OCI-LY1 (cell line): ENCODE measurements around the gene SLC39A8.
A peak's percentile ranks its signal among the peaks of the same experiment; 100 is the strongest.

ENCODE experiments used
- H2AFZ ChIP-seq: fragments of 200-600 bp; sonication (generic), shearing (Covaris generic); 2 replicates; pipeline ENCODE4 v1.6.0; 2014; ENCODE audit warnings: antibody characterized with exemption, mild to moderate bottlenecking, low read length
- H3F3A ChIP-seq: fragments of 200-600 bp; sonication (generic), shearing (Covaris generic); 2 replicates; pipeline ENCODE4 v1.6.0; 2014; ENCODE audit warnings: mild to moderate bottlenecking, antibody characterized with exemption, low read length, moderate library complexity; ENCODE audit not compliant: insufficient read depth
- H3K27ac ChIP-seq: fragments of 200-600 bp; sonication (generic); 2 replicates; pipeline ENCODE4 v1.5.1; 2014; ENCODE audit warnings: low read length, mixed run types, mild to moderate bottlenecking, low read depth; ENCODE audit not compliant: poor library complexity, severe bottlenecking
- H3K27me3 ChIP-seq: fragments of 200-600 bp; sonication (generic); 2 replicates; pipeline ENCODE4 v1.6.0; 2014; ENCODE audit warnings: antibody characterized with exemption, mild to moderate bottlenecking, low read length, moderate library complexity; ENCODE audit not compliant: insufficient read depth
- H3K36me3 ChIP-seq: fragments of 200-600 bp; sonication (generic); 2 replicates; pipeline ENCODE4 v1.6.1; 2014; ENCODE audit warnings: mild to moderate bottlenecking, antibody characterized with exemption, low read length, moderate library complexity, mixed read lengths; ENCODE audit not compliant: insufficient read depth
- H3K4me1 ChIP-seq: fragments of 200-600 bp; sonication (generic); 2 replicates; pipeline ENCODE4 v1.5.1; 2014; ENCODE audit warnings: mild to moderate bottlenecking, low read length, moderate library complexity; ENCODE audit not compliant: insufficient read depth, severe bottlenecking
- H3K4me2 ChIP-seq: fragments of 200-600 bp; sonication (generic), shearing (Covaris generic); 2 replicates; pipeline ENCODE4 v1.6.1; 2014; ENCODE audit warnings: low read length
- H3K4me3 ChIP-seq: fragments of 200-600 bp; sonication (generic); 2 replicates; pipeline ENCODE4 v1.5.1; 2014; ENCODE audit warnings: low read length, low read depth, mild to moderate bottlenecking, mixed read lengths; ENCODE audit not compliant: poor library complexity, severe bottlenecking
- H3K79me2 ChIP-seq: fragments of 200-600 bp; shearing (Covaris generic); 2 replicates; pipeline ENCODE4 v1.6.1; 2016; ENCODE audit warnings: mixed run types, low read length, mixed read lengths; ENCODE audit not compliant: insufficient read depth
- H3K9ac ChIP-seq: fragments of 200-600 bp; sonication (generic), shearing (Covaris generic); 2 replicates; pipeline ENCODE4 v1.6.1; 2014; ENCODE audit warnings: mild to moderate bottlenecking, low read length, mixed read lengths
- H3K9me2 ChIP-seq: fragments of 200-600 bp; sonication (generic), shearing (Covaris generic); 2 replicates; pipeline ENCODE4 v1.6.1; 2014; ENCODE audit warnings: low read depth, mild to moderate bottlenecking, low read length, mixed read lengths
- H3K9me3 ChIP-seq: fragments of 200-600 bp; shearing (Covaris generic); 2 replicates; pipeline ENCODE4 v1.6.1; 2014; ENCODE audit warnings: low read length, mixed read lengths
- H4K20me1 ChIP-seq: fragments of 200-600 bp; sonication (generic), shearing (Covaris generic); 2 replicates; pipeline ENCODE4 v1.6.0; 2016; ENCODE audit warnings: mild to moderate bottlenecking, low read length; ENCODE audit not compliant: insufficient read depth
- EZH2 ChIP-seq: fragments of 200-600 bp; sonication (generic), shearing (Covaris generic); IDR thresholded peaks from 2 replicates; pipeline ENCODE4 v1.8.0; 2017; ENCODE audit warnings: borderline replicate concordance, mixed run types, mild to moderate bottlenecking, antibody characterized with exemption, low read length, moderate library complexity, mixed read lengths
- TF ChIP-seq, protein P1 (sequence below): fragments of 200-600 bp; sonication (generic), shearing (Covaris generic); IDR thresholded peaks from 2 replicates; pipeline ENCODE4 v1.5.1; 2017; ENCODE audit warnings: mild to moderate bottlenecking, antibody characterized with exemption, low read length, moderate library complexity, mixed read lengths

Gene SLC39A8

GRCh38 chr4:102299354-102300107 is 45.8 kb downstream of the SLC39A8 start:
- Histone ChIP-seq H3K4me3 (no peak overlapping the region), H3K9me2 (no peaks in the 10 kb centered on the region), H3K27me3 (no peaks in the 10 kb centered on the region), H3F3A (no peaks in the 10 kb centered on the region), H3K9ac (no peak overlapping the region), H3K9me3 (no peaks in the 10 kb centered on the region), H4K20me1 (no peaks in the 10 kb centered on the region), H3K4me1 (peaks cover 11% of the 10 kb centered on the region), H3K4me2 (no peak overlapping the region), H3K36me3 (peaks cover 65% of the 10 kb centered on the region), H3K27ac (no peak overlapping the region), H2AFZ (no peak overlapping the region), H3K79me2 (no peaks in the 10 kb centered on the region)
- TF ChIP-seq EZH2, result no peak
- TF ChIP-seq, protein P1, sequence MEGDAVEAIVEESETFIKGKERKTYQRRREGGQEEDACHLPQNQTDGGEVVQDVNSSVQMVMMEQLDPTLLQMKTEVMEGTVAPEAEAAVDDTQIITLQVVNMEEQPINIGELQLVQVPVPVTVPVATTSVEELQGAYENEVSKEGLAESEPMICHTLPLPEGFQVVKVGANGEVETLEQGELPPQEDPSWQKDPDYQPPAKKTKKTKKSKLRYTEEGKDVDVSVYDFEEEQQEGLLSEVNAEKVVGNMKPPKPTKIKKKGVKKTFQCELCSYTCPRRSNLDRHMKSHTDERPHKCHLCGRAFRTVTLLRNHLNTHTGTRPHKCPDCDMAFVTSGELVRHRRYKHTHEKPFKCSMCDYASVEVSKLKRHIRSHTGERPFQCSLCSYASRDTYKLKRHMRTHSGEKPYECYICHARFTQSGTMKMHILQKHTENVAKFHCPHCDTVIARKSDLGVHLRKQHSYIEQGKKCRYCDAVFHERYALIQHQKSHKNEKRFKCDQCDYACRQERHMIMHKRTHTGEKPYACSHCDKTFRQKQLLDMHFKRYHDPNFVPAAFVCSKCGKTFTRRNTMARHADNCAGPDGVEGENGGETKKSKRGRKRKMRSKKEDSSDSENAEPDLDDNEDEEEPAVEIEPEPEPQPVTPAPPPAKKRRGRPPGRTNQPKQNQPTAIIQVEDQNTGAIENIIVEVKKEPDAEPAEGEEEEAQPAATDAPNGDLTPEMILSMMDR, result peak; percentile 75

- peaks cover 58% of the 10 kb centered on the region for H3K36me3 ChIP-seq
- no peaks in the 10 kb centered on the region for H3K27me3 ChIP-seq
- no peak overlapping the region for H3K27ac ChIP-seq
- H3K9ac ChIP-seq, result no peak overlapping the region
- no peaks in the 10 kb centered on the region for H3K9me2 ChIP-seq
- TF ChIP-seq EZH2, result no peak
- TF ChIP-seq, protein P1, result no peak
- H2AFZ ChIP-seq, result no peak overlapping the region
- no peaks in the 10 kb centered on the region for H3F3A ChIP-seq
- H3K9me3 ChIP-seq, result no peaks in the 10 kb centered on the region
- no peaks in the 10 kb centered on the region for H3K79me2 ChIP-seq
- H3K4me2 ChIP-seq, result no peak overlapping the region
- H3K4me1 ChIP-seq, result peaks cover 11% of the 10 kb centered on the region
- no peak overlapping the region for H3K4me3 ChIP-seq
- H4K20me1 ChIP-seq, result no peaks in the 10 kb centered on the region
Observed at GRCh38 chr4:102298716-102299115, 46.6 kb downstream of the SLC39A8 start.

GRCh38 chr4:102295153-102295862 is 50.0 kb downstream of the SLC39A8 start:
- H2AFZ ChIP-seq, result no peak overlapping the region
- H3K9me3 ChIP-seq, result no peaks in the 10 kb centered on the region
- no peaks in the 10 kb centered on the region for H4K20me1 ChIP-seq
- H3K79me2 ChIP-seq, result no peaks in the 10 kb centered on the region
- H3K9ac ChIP-seq, result no peak overlapping the region
- no peak overlapping the region for H3K4me2 ChIP-seq
- H3K9me2 ChIP-seq, result no peaks in the 10 kb centered on the region
- no peaks in the 10 kb centered on the region for H3F3A ChIP-seq
- no peaks in the 10 kb centered on the region for H3K27me3 ChIP-seq
- no peak overlapping the region for H3K4me3 ChIP-seq
- H3K4me1 ChIP-seq, result peaks cover 11% of the 10 kb centered on the region
- H3K36me3 ChIP-seq, result peaks cover 54% of the 10 kb centered on the region
- TF ChIP-seq, protein P1, result no peak
- no peak for TF ChIP-seq EZH2
- no peak overlapping the region for H3K27ac ChIP-seq
